Keratinocyte (primary cell): ENCODE data around the gene GALR3. TPM values are rescaled to one million over a fixed set of nuclear protein-coding genes. Genes with fewer than 3 reads are reported as not detected.
A peak's percentile ranks its signal among the peaks of the same experiment; 100 is the strongest.

Experiments used
- DNase-seq: peaks from one replicate; pipeline ENCODE4 v3.0.0-alpha.2; 2011; ENCODE audit warnings: low read depth, missing footprints, low spot score
- FAIRE-seq: peaks from 2 replicates; lab custom pipeline; 2011; peaks lifted over from hg19 to GRCh38; lab: Jason Lieb, UNC
- H2AFZ ChIP-seq: 2 replicates; pipeline ENCODE4 v1.6.0; 2012; ENCODE audit warnings: low read length, control low read depth, inconsistent platforms; ENCODE audit not compliant: control insufficient read depth
- H3K27ac ChIP-seq: 2 replicates; pipeline ENCODE4 v1.5.1; 2011; ENCODE audit warnings: low read length; ENCODE audit not compliant: control insufficient read depth, insufficient read depth
- H3K27me3 ChIP-seq: 3 replicates; pipeline ENCODE4 v1.6.0; 2011; ENCODE audit warnings: low read length; ENCODE audit not compliant: control insufficient read depth, insufficient read depth; ENCODE audit errors: extremely low read depth
- H3K36me3 ChIP-seq, 2 experiments: 2 replicates in 1 of 2; 3 replicates in 1 of 2; pipeline ENCODE4 v1.5.1; 2011; ENCODE audit warnings: low read length in 2 of 2, mild to moderate bottlenecking in 1 of 2; ENCODE audit not compliant: control insufficient read depth in 2 of 2, insufficient read depth in 2 of 2; ENCODE audit errors: extremely low read depth in 1 of 2
- H3K4me1 ChIP-seq: 3 replicates; pipeline ENCODE4 v1.5.1; 2011; ENCODE audit warnings: low read length; ENCODE audit not compliant: control insufficient read depth, insufficient read depth; ENCODE audit errors: extremely low read depth
- H3K4me2 ChIP-seq: 3 replicates; pipeline ENCODE4 v1.6.0; 2011; ENCODE audit warnings: low read depth, low read length; ENCODE audit not compliant: control insufficient read depth, insufficient read depth; ENCODE audit errors: extremely low read depth
- H3K4me3 ChIP-seq, 3 experiments: fragments of 200-600 bp in 1 of 3; sonication (generic) in 1 of 3; 2 replicates in 2 of 3; 3 replicates in 1 of 3; pipeline ENCODE4 v1.5.1; 2011 to 2016; ENCODE audit warnings: low read length in 3 of 3, mild to moderate bottlenecking in 3 of 3, control low read depth in 2 of 3, inconsistent platforms in 1 of 3, low read depth in 1 of 3, mixed read lengths in 1 of 3, mixed run types in 1 of 3, moderate library complexity in 1 of 3; ENCODE audit not compliant: control insufficient read depth in 2 of 3, insufficient read depth in 2 of 3; ENCODE audit errors: extremely low read depth in 1 of 3
- H3K79me2 ChIP-seq: 2 replicates; pipeline ENCODE4 v1.6.0; 2012; ENCODE audit warnings: low read length; ENCODE audit not compliant: control insufficient read depth, insufficient read depth
- H3K9ac ChIP-seq: 3 replicates; pipeline ENCODE4 v1.6.0; 2011; ENCODE audit warnings: low read length; ENCODE audit not compliant: control insufficient read depth, insufficient read depth; ENCODE audit errors: extremely low read depth
- H3K9me1 ChIP-seq: 3 replicates; pipeline ENCODE4 v1.6.0; 2011; ENCODE audit warnings: low read length; ENCODE audit not compliant: control insufficient read depth, insufficient read depth; ENCODE audit errors: extremely low read depth
- H3K9me3 ChIP-seq: 2 replicates; pipeline ENCODE4 v1.5.1; 2012; ENCODE audit warnings: low read depth, low read length; ENCODE audit not compliant: control insufficient read depth
- H4K20me1 ChIP-seq: 3 replicates; pipeline ENCODE4 v1.6.0; 2011; ENCODE audit warnings: low read length; ENCODE audit not compliant: control insufficient read depth, insufficient read depth; ENCODE audit errors: extremely low read depth
- EZH2 ChIP-seq: IDR thresholded peaks from one replicate; pipeline ENCODE4 v1.6.1; 2012; ENCODE audit warnings: inconsistent platforms, mild to moderate bottlenecking, low read length, moderate library complexity
- dilution Hi-C: fragments of 300-500 bp; cut with MboI; formaldehyde crosslinking; loops from one replicate; pipeline ENCODE4 v1.7.0; 2020; ENCODE audit warnings: low sequenced_read_pairs; ENCODE audit not compliant: extremely low pct_ligation_motif_present
- polyA plus RNA-seq, 5 experiments: library from polyadenylated mRNA; depleted of rRNA in 3 of 5; stranded (reverse) in 3 of 5; stranded (forward) in 1 of 5; unstranded in 1 of 5; fragments of >200 nt; gene quantifications; 1 replicate in 1 of 5; 2 replicates in 3 of 5; 3 replicates in 1 of 5; pipeline versions ENCODE4 v1.2.1 to v1.2.3, GENCODE V29; 2011 to 2012; ENCODE audit warnings: missing spikeins in 2 of 5, low read depth in 1 of 5, low replicate concordance in 1 of 5
- TF ChIP-seq, protein P1 (sequence below), 3 experiments: IDR thresholded peaks in 1 of 3; conservative IDR thresholded peaks in 1 of 3; optimal IDR thresholded peaks in 1 of 3; 2 replicates in 2 of 3; 3 replicates in 1 of 3; pipeline versions ENCODE3 to v1.5.1; 2011; ENCODE audit warnings: low read length in 3 of 3, mild to moderate bottlenecking in 3 of 3, moderate library complexity in 2 of 3, control low read depth in 1 of 3, inconsistent platforms in 1 of 3; ENCODE audit not compliant: insufficient read depth in 2 of 3; ENCODE audit errors: extremely low read depth in 1 of 3

The GALR3 gene
- polyA plus RNA-seq, 1 donor (not counting 4 experiments of a cell fraction or from before 2014, with no cell fraction given), result not detected

DNA sequence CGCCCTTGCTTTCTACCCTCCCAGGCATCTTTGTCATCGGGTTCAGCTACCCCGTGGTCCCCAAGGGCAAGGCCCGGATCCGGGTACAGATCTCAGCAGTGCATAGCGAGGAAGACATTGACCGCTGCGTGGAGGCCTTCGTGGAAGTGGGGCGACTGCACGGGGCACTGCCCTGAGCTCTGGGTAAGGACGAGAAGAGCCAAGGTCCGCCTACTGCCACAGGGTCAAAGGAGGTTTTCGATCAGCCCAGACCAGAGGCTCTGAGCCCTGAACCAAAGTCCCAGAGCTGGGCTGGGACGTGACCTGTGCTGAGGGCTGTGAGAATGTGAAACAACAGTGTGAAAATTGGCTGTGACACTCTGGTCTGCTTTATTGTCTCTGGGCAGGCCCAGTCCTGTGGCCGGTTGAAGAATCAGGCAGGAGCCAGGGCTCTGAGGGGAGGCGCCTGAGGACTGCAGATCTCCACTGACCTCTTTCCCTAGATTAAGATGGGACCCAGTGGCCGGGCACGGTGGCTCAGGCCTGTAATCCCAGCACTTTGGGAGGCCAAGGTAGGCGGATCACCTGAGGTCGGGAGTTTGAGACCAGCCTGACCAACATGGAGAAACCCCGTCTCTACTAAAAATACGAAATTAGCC, 6.5 kb upstream of the GALR3 start:
- Histone ChIP-seq H3K4me3 (no peak overlapping the region), H3K36me3 (peaks cover 1 to 7% of the 10 kb centered on the region in 2 experiments), H3K27ac (no peak overlapping the region), H2AFZ (no peak overlapping the region), H4K20me1 (no peaks in the 10 kb centered on the region), H3K4me1 (peaks cover 18% of the 10 kb centered on the region), H3K9me1 (no peaks in the 10 kb centered on the region), H3K79me2 (no peaks in the 10 kb centered on the region), H3K9ac (no peak overlapping the region), H3K27me3 (peaks cover 13% of the 10 kb centered on the region), H3K4me2 (no peak overlapping the region), H3K9me3 (no peaks in the 10 kb centered on the region)
- DNase-seq (no peak), FAIRE-seq (no peak)
- dilution Hi-C loops, result no loop called here
- no peak for TF ChIP-seq EZH2
- TF ChIP-seq, protein P1, sequence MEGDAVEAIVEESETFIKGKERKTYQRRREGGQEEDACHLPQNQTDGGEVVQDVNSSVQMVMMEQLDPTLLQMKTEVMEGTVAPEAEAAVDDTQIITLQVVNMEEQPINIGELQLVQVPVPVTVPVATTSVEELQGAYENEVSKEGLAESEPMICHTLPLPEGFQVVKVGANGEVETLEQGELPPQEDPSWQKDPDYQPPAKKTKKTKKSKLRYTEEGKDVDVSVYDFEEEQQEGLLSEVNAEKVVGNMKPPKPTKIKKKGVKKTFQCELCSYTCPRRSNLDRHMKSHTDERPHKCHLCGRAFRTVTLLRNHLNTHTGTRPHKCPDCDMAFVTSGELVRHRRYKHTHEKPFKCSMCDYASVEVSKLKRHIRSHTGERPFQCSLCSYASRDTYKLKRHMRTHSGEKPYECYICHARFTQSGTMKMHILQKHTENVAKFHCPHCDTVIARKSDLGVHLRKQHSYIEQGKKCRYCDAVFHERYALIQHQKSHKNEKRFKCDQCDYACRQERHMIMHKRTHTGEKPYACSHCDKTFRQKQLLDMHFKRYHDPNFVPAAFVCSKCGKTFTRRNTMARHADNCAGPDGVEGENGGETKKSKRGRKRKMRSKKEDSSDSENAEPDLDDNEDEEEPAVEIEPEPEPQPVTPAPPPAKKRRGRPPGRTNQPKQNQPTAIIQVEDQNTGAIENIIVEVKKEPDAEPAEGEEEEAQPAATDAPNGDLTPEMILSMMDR (optimal IDR thresholded peaks at IDR 0.05 in 1 of 3, IDR thresholded peaks at IDR 0.05 in 1 of 3, conservative IDR thresholded peaks at IDR 0.05 in 1 of 3; ENCODE audit: extremely low read depth in 1 of 3, insufficient read depth in 2 of 3, low read length in 3 of 3), result no peak

DNA sequence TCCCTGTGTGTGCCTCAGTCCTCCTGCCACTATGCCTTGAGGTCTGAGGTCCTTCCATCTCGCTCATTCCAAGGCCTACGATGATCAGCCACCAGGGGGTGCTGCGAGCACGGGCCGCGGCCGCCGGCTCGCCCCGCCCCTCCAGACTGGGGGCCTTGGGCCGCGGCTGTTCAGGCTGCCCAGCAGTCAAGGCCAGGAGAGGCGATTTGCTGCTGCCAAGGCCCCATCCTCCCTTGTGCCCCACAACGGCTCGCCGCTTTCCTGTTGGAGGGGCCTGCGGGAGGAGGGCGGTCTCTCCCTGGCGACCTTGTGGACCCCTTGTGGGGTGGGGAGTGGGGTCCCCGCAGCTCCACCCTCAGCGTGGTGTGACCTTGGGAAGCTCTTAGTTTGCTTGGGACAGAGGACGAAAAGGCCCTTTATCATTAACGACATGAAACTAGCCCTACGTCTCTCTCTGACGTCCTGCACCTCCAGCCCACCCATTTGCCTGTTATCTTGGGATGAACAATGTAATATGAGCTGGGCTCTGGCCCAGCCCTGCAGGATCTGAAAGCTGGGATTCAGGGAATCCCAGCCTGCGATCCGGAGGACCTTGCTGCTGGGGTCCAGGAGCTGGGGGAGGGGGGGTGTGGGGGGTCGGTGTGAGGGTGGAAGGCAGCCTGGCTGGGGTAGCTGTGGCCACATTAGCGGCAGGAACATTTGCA, 5.3 kb upstream of the GALR3 start:
- Histone ChIP-seq H3K9ac (peak overlapping the region; percentile 22), H3K4me1 (peaks cover 18% of the 10 kb centered on the region), H2AFZ (peak overlapping the region; percentile 70), H3K9me3 (no peaks in the 10 kb centered on the region), H3K27me3 (peaks cover 17% of the 10 kb centered on the region), H3K4me2 (peak overlapping the region; percentile 70), H3K9me1 (no peaks in the 10 kb centered on the region), H3K36me3 (peaks cover 1 to 7% of the 10 kb centered on the region in 2 experiments), H4K20me1 (no peaks in the 10 kb centered on the region), H3K79me2 (no peaks in the 10 kb centered on the region), H3K4me3 (peak overlapping the region in 1 of 3 experiments; percentile 18), H3K27ac (no peak overlapping the region)
- no peak for DNase-seq
- dilution Hi-C loops, result no loop called here
- no peak for FAIRE-seq
- TF ChIP-seq, protein P1 (optimal IDR thresholded peaks at IDR 0.05 in 1 of 3, IDR thresholded peaks at IDR 0.05 in 1 of 3, conservative IDR thresholded peaks at IDR 0.05 in 1 of 3; ENCODE audit: extremely low read depth in 1 of 3, insufficient read depth in 2 of 3, low read length in 3 of 3), result peak; percentile 84 to 96 (median 93)
- no peak for TF ChIP-seq EZH2
